ENCODE data around the gene CD22.

The CD22 gene

GRCh38 chr19:35315883-35316282, 13.1 kb upstream of the CD22 start:
- no peak for DNase-seq

- no peak for DNase-seq
Measured at GRCh38 chr19:35316560-35316959, 12.4 kb upstream of the CD22 start.

GRCh38 chr19:35317464-35318043, 11.4 kb upstream of the CD22 start:
- no peak for DNase-seq

- peak; percentile 43 for DNase-seq
Measured at GRCh38 chr19:35318679-35319448, 10.1 kb upstream of the CD22 start.

GRCh38 chr19:35320065-35320713, 8.8 kb upstream of the CD22 start:
- no peak for DNase-seq

- DNase-seq, result no peak
Measured at GRCh38 chr19:35321291-35321690, 7.7 kb upstream of the CD22 start.

- no peak for DNase-seq
Measured at GRCh38 chr19:35322014-35322413, 7.0 kb upstream of the CD22 start.

- no peak for DNase-seq
Measured at GRCh38 chr19:35327642-35328041, 1.3 kb upstream of the CD22 start.

- no peak for DNase-seq
Measured at GRCh38 chr19:35329323-35329722, 336 bp downstream of the CD22 start.

GRCh38 chr19:35330475-35330874, 1.5 kb downstream of the CD22 start:
- no peak for DNase-seq

- no peak for DNase-seq
Measured at GRCh38 chr19:35331551-35332214, 2.7 kb downstream of the CD22 start.

GRCh38 chr19:35332817-35333216, 3.8 kb downstream of the CD22 start:
- peak; percentile 58 for DNase-seq

GRCh38 chr19:35334144-35334753, 5.3 kb downstream of the CD22 start:
- no peak for DNase-seq

- no peak for DNase-seq
Measured at GRCh38 chr19:35336166-35336955, 7.4 kb downstream of the CD22 start.

- no peak for DNase-seq
Measured at GRCh38 chr19:35337097-35337983, 8.4 kb downstream of the CD22 start.

GRCh38 chr19:35337984-35338296, 9.0 kb downstream of the CD22 start:
- DNase-seq, result no peak

GRCh38 chr19:35340431-35340830, 11.4 kb downstream of the CD22 start:
- DNase-seq, result no peak

- no peak for DNase-seq
Measured at GRCh38 chr19:35341006-35341405, 12.0 kb downstream of the CD22 start.

- no peak for DNase-seq
Measured at GRCh38 chr19:35341565-35342225, 12.7 kb downstream of the CD22 start.

- DNase-seq, result no peak
Measured at GRCh38 chr19:35342430-35342829, 13.4 kb downstream of the CD22 start.

GRCh38 chr19:35344511-35345031, 15.6 kb downstream of the CD22 start:
- DNase-seq, result peak; percentile 21

Data from stimulated activated CD8-positive, alpha-beta memory T cell treated with anti-CD3 and anti-CD28 coated beads, Interleukin-4, amount 100 ng/mL, for 48 hours (primary cell).